ENCODE measurements around the gene FMNL2. TPM values are rescaled to one million over a fixed set of nuclear protein-coding genes. Genes with fewer than 3 reads are reported as not detected.

Gene FMNL2
- polyA plus RNA-seq, 1 donor from 2014 or later = 86.5 TPM

DNA sequence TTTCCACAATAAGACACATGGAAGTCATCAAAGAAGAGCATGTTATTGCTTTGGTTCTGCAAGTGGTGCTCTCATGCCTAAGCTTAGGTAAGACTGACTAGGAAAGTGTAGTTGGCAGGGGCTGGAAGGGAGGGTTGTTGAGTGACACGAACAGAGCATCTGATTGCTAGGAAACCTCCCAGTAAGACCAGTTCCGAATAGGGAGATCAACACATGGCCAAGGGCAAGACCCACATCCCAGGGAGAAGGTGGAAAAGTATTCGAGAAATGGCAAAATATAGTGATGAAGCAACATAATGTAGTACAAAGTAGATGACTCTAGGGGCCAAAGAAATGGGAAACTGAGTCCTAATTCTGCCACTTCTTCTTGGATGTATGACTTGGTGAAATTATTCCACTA is 33.8 kb upstream of the FMNL2 start:
- no peak overlapping the region for H3K9ac ChIP-seq (ENCODE audit: low read length)
- no peak for TF ChIP-seq EP300 (conservative IDR thresholded peaks at IDR 0.05; ENCODE audit: poor library complexity, severe bottlenecking)
- no peak for TF ChIP-seq EZH2 (IDR thresholded peaks at IDR 0.05; ENCODE audit: borderline replicate concordance, insufficient read depth, low read length, poor library complexity, severe bottlenecking)
- TF ChIP-seq, protein P1, sequence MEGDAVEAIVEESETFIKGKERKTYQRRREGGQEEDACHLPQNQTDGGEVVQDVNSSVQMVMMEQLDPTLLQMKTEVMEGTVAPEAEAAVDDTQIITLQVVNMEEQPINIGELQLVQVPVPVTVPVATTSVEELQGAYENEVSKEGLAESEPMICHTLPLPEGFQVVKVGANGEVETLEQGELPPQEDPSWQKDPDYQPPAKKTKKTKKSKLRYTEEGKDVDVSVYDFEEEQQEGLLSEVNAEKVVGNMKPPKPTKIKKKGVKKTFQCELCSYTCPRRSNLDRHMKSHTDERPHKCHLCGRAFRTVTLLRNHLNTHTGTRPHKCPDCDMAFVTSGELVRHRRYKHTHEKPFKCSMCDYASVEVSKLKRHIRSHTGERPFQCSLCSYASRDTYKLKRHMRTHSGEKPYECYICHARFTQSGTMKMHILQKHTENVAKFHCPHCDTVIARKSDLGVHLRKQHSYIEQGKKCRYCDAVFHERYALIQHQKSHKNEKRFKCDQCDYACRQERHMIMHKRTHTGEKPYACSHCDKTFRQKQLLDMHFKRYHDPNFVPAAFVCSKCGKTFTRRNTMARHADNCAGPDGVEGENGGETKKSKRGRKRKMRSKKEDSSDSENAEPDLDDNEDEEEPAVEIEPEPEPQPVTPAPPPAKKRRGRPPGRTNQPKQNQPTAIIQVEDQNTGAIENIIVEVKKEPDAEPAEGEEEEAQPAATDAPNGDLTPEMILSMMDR (IDR thresholded peaks at IDR 0.05; ENCODE audit: poor library complexity, severe bottlenecking) = no peak
- TF ChIP-seq, protein P2, sequence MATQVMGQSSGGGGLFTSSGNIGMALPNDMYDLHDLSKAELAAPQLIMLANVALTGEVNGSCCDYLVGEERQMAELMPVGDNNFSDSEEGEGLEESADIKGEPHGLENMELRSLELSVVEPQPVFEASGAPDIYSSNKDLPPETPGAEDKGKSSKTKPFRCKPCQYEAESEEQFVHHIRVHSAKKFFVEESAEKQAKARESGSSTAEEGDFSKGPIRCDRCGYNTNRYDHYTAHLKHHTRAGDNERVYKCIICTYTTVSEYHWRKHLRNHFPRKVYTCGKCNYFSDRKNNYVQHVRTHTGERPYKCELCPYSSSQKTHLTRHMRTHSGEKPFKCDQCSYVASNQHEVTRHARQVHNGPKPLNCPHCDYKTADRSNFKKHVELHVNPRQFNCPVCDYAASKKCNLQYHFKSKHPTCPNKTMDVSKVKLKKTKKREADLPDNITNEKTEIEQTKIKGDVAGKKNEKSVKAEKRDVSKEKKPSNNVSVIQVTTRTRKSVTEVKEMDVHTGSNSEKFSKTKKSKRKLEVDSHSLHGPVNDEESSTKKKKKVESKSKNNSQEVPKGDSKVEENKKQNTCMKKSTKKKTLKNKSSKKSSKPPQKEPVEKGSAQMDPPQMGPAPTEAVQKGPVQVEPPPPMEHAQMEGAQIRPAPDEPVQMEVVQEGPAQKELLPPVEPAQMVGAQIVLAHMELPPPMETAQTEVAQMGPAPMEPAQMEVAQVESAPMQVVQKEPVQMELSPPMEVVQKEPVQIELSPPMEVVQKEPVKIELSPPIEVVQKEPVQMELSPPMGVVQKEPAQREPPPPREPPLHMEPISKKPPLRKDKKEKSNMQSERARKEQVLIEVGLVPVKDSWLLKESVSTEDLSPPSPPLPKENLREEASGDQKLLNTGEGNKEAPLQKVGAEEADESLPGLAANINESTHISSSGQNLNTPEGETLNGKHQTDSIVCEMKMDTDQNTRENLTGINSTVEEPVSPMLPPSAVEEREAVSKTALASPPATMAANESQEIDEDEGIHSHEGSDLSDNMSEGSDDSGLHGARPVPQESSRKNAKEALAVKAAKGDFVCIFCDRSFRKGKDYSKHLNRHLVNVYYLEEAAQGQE (IDR thresholded peaks at IDR 0.05; ENCODE audit: borderline replicate concordance) = no peak
- no peak for TF ChIP-seq TAF1 (IDR thresholded peaks at IDR 0.05; ENCODE audit: low read depth)
- H3K27ac ChIP-seq (ENCODE audit: low read length) = no peak overlapping the region

DNA sequence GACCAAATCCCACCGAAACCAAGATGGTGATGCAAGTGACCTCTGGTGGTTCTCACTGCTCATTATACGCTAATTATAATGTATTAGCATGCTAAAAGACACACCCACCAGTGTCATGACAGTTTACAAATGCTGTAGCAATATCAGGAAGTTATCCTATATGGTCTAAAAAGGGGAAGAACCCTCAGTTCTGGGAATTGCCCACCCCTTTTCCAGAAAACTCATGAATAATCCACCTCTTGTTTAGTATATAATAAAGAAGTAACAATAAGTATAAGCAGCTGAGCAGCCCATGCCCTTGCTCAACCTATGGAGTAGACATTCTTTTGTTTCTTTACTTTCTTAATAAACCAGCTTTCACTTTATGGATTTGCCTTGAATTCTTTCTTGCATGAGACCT is 31.0 kb upstream of the FMNL2 start:
- Histone ChIP-seq H4K20me1 (ENCODE audit: insufficient read depth) (no peaks in the 10 kb centered on the region), H3F3A (ENCODE audit: insufficient read depth, low read length, poor library complexity, severe bottlenecking) (no peaks in the 10 kb centered on the region), H3K4me3 (ENCODE audit: low read length) (no peak overlapping the region), H3K27me3 (ENCODE audit: insufficient read depth, low read depth, low read length) (no peaks in the 10 kb centered on the region), H3K36me3 (ENCODE audit: insufficient read depth, low read length) (no peaks in the 10 kb centered on the region), H3K9me2 (ENCODE audit: insufficient read depth, low read length) (no peaks in the 10 kb centered on the region), H3K9ac (ENCODE audit: low read length) (no peak overlapping the region), H2AFZ (ENCODE audit: low read depth, low read length) (no peak overlapping the region), H3K9me3 (ENCODE audit: low read length) (no peaks in the 10 kb centered on the region), H3K27ac (ENCODE audit: low read length) (no peak overlapping the region), H3K4me2 (ENCODE audit: low read length) (no peak overlapping the region), H3K79me2 (replicated peaks; ENCODE audit: insufficient read depth, low read length) (no peaks in the 10 kb centered on the region)
- TF ChIP-seq, protein P2 (IDR thresholded peaks at IDR 0.05; ENCODE audit: borderline replicate concordance) = no peak

More for the DNA sequence above, 33.8 kb upstream of the FMNL2 start:
- Histone ChIP-seq H3F3A (ENCODE audit: insufficient read depth, low read length, poor library complexity, severe bottlenecking) (no peaks in the 10 kb centered on the region), H3K4me2 (ENCODE audit: low read length) (no peak overlapping the region), H3K27me3 (ENCODE audit: insufficient read depth, low read depth, low read length) (no peaks in the 10 kb centered on the region), H2AFZ (ENCODE audit: low read depth, low read length) (no peak overlapping the region), H3K79me2 (replicated peaks; ENCODE audit: insufficient read depth, low read length) (no peaks in the 10 kb centered on the region), H3K4me3 (ENCODE audit: low read length) (no peak overlapping the region), H4K20me1 (ENCODE audit: insufficient read depth) (no peaks in the 10 kb centered on the region), H3K9me3 (ENCODE audit: low read length) (no peaks in the 10 kb centered on the region), H3K36me3 (ENCODE audit: insufficient read depth, low read length) (no peaks in the 10 kb centered on the region), H3K9me2 (ENCODE audit: insufficient read depth, low read length) (no peaks in the 10 kb centered on the region)
